IMR-90 (cell line): ENCODE measurements around the gene UBALD1.

Source experiments
- MAFK ChIP-seq: IDR thresholded peaks from 2 replicates; pipeline ENCODE4 v1.6.1; 2012; ENCODE audit warnings: low read depth, low read length, improper control_type of control experiment
- POLR2A ChIP-seq: IDR thresholded peaks from 2 replicates; pipeline ENCODE4 v1.6.1; 2012; ENCODE audit warnings: mild to moderate bottlenecking, low read depth, low read length
- TF ChIP-seq, protein P1 (sequence below): conservative IDR thresholded peaks from 2 replicates; pipeline ENCODE4 v1.5.1; 2012; ENCODE audit warnings: mild to moderate bottlenecking, low read depth, low read length, improper control_type of control experiment

DNA sequence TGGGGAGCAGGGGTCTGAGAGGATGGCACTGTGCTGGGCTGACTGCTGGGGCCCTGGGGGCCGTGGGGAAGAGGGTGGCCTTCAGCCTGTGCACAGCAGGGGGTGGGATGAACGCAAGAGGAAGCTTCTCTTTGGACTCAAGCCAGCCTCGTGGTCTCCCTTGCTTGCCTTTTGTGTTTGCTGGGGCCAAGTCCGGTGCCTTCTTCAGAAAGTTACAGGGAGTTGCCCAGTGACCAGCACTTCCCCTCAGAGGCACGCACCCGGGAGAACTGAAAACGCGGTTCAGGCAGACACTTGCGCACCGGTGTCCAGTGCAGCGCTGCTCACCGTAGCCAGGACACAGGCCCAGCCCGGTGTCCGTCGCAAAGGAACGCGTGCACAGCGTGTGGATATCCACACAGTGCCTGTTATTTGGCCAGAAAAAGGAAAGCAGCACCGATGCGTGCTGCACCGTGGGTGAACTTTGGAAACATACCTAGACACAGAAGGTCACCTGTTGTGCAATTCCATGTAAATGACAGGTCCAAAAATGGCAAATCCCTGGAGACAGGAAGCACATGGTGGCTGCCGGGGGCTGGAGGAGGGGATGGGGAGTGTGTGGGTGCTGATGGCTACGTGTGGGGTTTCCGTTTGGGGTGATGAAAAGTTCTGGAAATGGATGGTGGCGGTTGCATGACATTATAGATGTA is 49.2 kb upstream of the UBALD1 start:
- no peak for TF ChIP-seq POLR2A
- TF ChIP-seq, protein P1, sequence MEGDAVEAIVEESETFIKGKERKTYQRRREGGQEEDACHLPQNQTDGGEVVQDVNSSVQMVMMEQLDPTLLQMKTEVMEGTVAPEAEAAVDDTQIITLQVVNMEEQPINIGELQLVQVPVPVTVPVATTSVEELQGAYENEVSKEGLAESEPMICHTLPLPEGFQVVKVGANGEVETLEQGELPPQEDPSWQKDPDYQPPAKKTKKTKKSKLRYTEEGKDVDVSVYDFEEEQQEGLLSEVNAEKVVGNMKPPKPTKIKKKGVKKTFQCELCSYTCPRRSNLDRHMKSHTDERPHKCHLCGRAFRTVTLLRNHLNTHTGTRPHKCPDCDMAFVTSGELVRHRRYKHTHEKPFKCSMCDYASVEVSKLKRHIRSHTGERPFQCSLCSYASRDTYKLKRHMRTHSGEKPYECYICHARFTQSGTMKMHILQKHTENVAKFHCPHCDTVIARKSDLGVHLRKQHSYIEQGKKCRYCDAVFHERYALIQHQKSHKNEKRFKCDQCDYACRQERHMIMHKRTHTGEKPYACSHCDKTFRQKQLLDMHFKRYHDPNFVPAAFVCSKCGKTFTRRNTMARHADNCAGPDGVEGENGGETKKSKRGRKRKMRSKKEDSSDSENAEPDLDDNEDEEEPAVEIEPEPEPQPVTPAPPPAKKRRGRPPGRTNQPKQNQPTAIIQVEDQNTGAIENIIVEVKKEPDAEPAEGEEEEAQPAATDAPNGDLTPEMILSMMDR, result no peak
- no peak for TF ChIP-seq MAFK
